ENCODE measurements around the gene HSPA1L.
"Not testable (repeated sequence)": the region's sequence is repeated elsewhere in the genome, so short reads cannot be mapped to it uniquely, and the experiment has no call there.

The HSPA1L gene

DNA sequence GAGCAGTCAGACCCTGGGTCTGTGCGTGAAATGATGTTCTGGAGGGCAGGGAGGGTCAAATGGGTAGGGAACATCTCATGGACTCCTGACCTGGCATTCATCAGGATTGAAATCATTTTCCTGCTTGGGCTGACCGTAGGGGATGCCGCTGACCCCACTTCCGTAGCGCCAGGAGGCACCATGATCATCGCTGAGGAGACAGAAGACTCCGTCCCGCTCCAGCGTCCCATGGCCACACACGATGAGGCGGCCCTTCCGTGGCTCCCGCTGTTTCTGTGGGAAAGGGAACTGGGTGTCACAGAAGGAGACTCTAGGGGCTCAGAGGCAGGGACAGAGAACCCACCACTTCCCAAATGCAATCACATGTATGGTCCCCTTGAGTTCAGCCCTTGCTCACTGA, 45.3 kb upstream of the HSPA1L start:
- Histone ChIP-seq H3K4me3 (ENCODE audit: insufficient read length, low read depth) (no peak overlapping the region), H3K36me3 (ENCODE audit: insufficient read depth, insufficient read length, low read length) (peaks cover 33% of the 10 kb centered on the region), H3K27me3 (ENCODE audit: insufficient read depth, insufficient read length) (no peaks in the 10 kb centered on the region), H3K4me1 (ENCODE audit: insufficient read depth, insufficient read length) (peaks cover 4% of the 10 kb centered on the region), H3K9ac (ENCODE audit: insufficient read length, low read depth) (no peak overlapping the region), H3K9me3 (ENCODE audit: insufficient read depth, low read length) (peaks cover 4% of the 10 kb centered on the region; the same call in 1 of the 2 replicates)
- no peak for DNase-seq (ENCODE audit: low read depth, low spot score)
- no peak for TF ChIP-seq YY1 (IDR thresholded peaks at IDR 0.05; ENCODE audit: insufficient read depth, insufficient read length)
- no peak for TF ChIP-seq SUZ12 (IDR thresholded peaks at IDR 0.05; ENCODE audit: extremely low read depth, insufficient read depth, insufficient read length)
- no peak for TF ChIP-seq ZNF274 (IDR thresholded peaks at IDR 0.05; ENCODE audit: low read depth, low read length)

DNA sequence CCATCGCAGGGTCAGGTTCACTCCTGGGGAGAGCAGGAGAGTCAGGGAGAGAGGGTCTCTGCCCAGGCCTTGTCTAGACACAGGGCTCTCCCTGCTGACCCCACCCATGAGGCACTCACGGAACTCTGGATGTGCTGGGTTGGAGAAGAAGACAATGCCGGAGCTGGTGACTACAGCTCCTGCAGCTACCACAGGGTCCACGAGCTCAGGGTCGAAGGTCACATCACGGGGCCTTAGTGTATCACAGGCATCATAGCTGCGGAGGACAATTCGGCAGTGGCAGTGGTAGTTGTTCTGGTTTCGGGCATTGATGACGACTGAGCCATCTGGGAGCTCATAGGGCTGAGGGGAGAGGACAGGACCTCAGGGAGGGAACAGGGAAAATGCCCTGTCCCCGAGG, 44.8 kb upstream of the HSPA1L start:
- peaks cover 33% of the 10 kb centered on the region for H3K36me3 ChIP-seq (ENCODE audit: insufficient read depth, insufficient read length, low read length)
- no peak for DNase-seq (ENCODE audit: low read depth, low spot score)
- H3K27me3 ChIP-seq (ENCODE audit: insufficient read depth, insufficient read length): no peaks in the 10 kb centered on the region
- TF ChIP-seq YY1 (IDR thresholded peaks at IDR 0.05; ENCODE audit: insufficient read depth, insufficient read length): no peak
- no peak for TF ChIP-seq ZNF274 (IDR thresholded peaks at IDR 0.05; ENCODE audit: low read depth, low read length)
- TF ChIP-seq SUZ12 (IDR thresholded peaks at IDR 0.05; ENCODE audit: extremely low read depth, insufficient read depth, insufficient read length): no peak
- no peak overlapping the region for H3K4me3 ChIP-seq (ENCODE audit: insufficient read length, low read depth)
- peaks cover 4% of the 10 kb centered on the region for H3K4me1 ChIP-seq (ENCODE audit: insufficient read depth, insufficient read length)
- H3K9me3 ChIP-seq (ENCODE audit: insufficient read depth, low read length): peaks cover 6% of the 10 kb centered on the region; the same call in 1 of the 2 replicates
- H3K9ac ChIP-seq (ENCODE audit: insufficient read length, low read depth): no peak overlapping the region

DNA sequence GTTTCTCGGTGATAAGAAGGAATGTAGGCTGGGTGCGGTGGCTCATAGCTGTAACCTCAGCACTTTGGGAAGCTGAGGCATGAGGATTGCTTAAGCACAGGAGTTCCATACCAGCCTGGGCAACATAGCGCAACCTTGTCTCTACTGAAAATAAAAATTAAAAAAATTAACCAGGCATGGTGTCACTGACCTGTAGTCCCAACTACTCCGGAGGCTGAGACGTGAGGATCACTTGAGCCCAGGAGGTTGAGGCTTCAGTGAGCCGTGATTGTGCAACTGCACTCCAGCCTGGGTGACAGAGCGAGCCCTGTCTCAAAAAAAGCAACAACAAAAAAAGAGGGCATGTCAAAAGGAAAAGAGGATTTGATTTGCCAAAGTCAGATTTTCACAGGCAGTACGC, 43.6 kb upstream of the HSPA1L start:
- H3K9ac ChIP-seq (ENCODE audit: insufficient read length, low read depth): no peak overlapping the region
- peaks cover 33% of the 10 kb centered on the region for H3K36me3 ChIP-seq (ENCODE audit: insufficient read depth, insufficient read length, low read length)

DNA sequence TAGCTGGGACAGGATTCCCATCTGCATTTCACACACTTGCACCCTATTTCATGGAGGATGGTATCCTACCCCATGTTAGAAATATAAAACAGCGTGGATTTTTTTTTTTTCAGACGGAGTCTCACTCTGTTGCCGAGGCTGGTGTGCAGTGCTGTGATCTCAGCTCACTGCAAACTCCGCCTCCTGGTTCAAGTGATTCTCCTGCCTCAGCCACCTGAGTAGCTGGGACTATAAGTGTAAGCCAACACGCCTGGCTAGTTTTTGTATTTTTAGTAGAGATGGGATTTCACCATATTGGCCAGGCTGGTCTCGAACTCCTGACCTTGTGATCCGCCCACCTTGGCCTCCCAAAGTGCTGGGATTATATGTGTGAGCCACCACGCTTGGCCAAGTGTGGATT, 42.7 kb upstream of the HSPA1L start:
- not testable (repeated sequence) for H3K4me1 ChIP-seq (ENCODE audit: insufficient read depth, insufficient read length); DNase-seq (ENCODE audit: low read depth, low spot score); H3K27me3 ChIP-seq (ENCODE audit: insufficient read depth, insufficient read length); H3K4me3 ChIP-seq (ENCODE audit: insufficient read length, low read depth); H3K9ac ChIP-seq (ENCODE audit: insufficient read length, low read depth); H3K9me3 ChIP-seq (ENCODE audit: insufficient read depth, low read length)
- H3K36me3 ChIP-seq (ENCODE audit: insufficient read depth, insufficient read length, low read length): peaks cover 33% of the 10 kb centered on the region

More for the DNA sequence above, 43.6 kb upstream of the HSPA1L start:
- no peak for TF ChIP-seq YY1 (IDR thresholded peaks at IDR 0.05; ENCODE audit: insufficient read depth, insufficient read length)
- TF ChIP-seq SUZ12 (IDR thresholded peaks at IDR 0.05; ENCODE audit: extremely low read depth, insufficient read depth, insufficient read length): no peak
- TF ChIP-seq ZNF274 (IDR thresholded peaks at IDR 0.05; ENCODE audit: low read depth, low read length): no peak
- H3K27me3 ChIP-seq (ENCODE audit: insufficient read depth, insufficient read length): no peaks in the 10 kb centered on the region
- no peak for DNase-seq (ENCODE audit: low read depth, low spot score)
- no peak overlapping the region for H3K4me3 ChIP-seq (ENCODE audit: insufficient read length, low read depth)
- peaks cover 6% of the 10 kb centered on the region; the same call in 1 of the 2 replicates for H3K9me3 ChIP-seq (ENCODE audit: insufficient read depth, low read length)
- peaks cover 1% of the 10 kb centered on the region for H3K4me1 ChIP-seq (ENCODE audit: insufficient read depth, insufficient read length)

DNA sequence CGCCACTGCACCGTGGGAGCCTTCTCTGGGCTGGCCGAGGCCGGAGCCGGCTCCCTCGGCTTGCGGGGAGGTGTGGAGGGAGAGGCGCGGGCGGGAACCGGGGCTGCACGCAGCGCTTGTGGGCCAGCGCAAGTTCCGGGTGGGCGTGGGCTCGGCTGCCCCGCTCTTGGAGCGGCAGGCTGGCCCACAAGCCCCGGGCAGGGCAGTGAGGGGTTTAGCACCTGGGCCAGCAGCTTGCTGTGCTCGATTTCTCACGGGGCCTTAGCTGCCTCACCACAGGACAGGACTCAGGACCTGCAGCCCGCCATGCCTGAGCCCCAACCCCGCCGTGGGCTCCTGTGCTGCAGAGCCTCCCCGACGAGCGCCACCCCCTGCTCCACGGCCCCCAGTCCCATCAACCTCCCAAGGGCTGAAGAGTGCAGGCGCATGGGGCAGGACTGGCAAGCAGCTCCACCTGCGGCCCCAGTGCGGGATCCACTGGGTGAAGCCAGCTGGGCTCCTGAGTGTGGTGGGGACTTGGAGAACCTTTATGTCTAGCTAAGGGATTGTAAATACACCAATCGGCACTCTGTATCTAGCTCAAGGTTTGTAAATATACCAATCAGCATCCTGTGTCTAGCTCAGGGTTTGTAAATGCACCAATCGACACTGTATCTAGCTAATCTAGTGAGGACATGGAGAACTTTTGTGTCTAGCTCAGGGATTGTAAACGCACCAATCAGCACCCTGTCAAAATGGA, 37.1 kb upstream of the HSPA1L start:
- not testable (repeated sequence) for H3K4me1 ChIP-seq (ENCODE audit: insufficient read depth, insufficient read length); H3K4me3 ChIP-seq (ENCODE audit: insufficient read length, low read depth); H3K36me3 ChIP-seq (ENCODE audit: insufficient read depth, insufficient read length, low read length); H3K9ac ChIP-seq (ENCODE audit: insufficient read length, low read depth); DNase-seq (ENCODE audit: low read depth, low spot score); H3K27me3 ChIP-seq (ENCODE audit: insufficient read depth, insufficient read length)
- H3K9me3 ChIP-seq (ENCODE audit: insufficient read depth, low read length): peaks cover 18% of the 10 kb centered on the region; the same call in 1 of the 2 replicates

DNA sequence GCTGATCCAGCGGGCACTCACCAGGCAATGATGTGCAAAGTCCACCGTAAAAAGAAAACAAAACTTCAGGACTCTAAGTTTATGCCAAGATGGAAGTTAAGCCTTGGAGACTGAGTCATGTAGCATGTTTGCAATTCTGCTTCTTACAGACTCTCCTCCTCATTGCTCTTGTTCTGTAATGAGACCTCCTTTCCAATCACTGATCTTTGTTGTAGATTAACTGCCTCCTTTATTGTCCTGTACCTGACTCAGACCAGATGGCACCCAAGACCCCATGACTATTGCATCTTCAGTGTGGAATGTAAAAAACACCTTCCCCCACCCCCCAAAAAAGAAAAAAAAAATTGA, 36.4 kb upstream of the HSPA1L start:
- DNase-seq (ENCODE audit: low read depth, low spot score): no peak
- TF ChIP-seq SUZ12 (IDR thresholded peaks at IDR 0.05; ENCODE audit: extremely low read depth, insufficient read depth, insufficient read length) (no peak), ZNF274 (IDR thresholded peaks at IDR 0.05; ENCODE audit: low read depth, low read length) (no peak), YY1 (IDR thresholded peaks at IDR 0.05; ENCODE audit: insufficient read depth, insufficient read length) (no peak)
- Histone ChIP-seq H3K9me3 (ENCODE audit: insufficient read depth, low read length) (peaks cover 18% of the 10 kb centered on the region; the same call in 1 of the 2 replicates), H3K9ac (ENCODE audit: insufficient read length, low read depth) (no peak overlapping the region), H3K27me3 (ENCODE audit: insufficient read depth, insufficient read length) (no peaks in the 10 kb centered on the region), H3K4me3 (ENCODE audit: insufficient read length, low read depth) (no peak overlapping the region), H3K36me3 (ENCODE audit: insufficient read depth, insufficient read length, low read length) (no peaks in the 10 kb centered on the region), H3K4me1 (ENCODE audit: insufficient read depth, insufficient read length) (no peaks in the 10 kb centered on the region)

DNA sequence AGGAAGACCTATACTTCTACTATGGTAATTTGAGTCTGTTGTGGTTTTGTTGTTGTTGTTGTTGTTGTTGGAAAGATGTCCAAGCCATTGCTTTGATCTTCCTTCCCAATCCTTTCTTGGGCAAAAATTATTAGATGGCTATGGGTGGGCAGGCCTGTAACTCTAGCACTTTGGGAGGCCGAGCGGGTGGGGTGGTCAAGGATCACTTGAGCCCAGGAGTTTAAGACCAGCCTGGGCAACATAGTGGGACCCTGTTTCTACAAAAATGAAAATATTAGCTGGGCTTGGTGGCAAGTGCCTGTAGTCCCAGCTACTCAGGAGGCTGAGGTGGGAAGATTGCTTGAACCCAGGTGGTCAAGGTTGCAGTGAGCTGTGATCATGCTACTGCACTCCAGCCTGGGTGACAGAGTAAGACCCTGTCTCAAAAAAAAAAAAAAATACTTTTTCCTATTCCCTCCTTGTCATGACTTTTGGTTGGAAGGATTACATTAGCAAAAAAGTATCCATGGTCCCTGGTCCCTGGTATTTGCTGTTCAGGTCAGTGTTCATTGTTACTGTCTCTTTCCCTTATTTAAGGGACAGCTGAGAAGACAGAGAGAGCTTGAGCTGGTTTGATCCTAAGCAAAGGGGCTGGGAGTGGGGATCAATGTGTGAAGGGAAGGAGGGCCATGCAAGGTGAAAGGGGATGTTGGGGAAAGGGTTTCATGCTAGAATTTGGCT, 35.8 kb upstream of the HSPA1L start:
- Histone ChIP-seq H3K9ac (ENCODE audit: insufficient read length, low read depth) (no peak overlapping the region), H3K27me3 (ENCODE audit: insufficient read depth, insufficient read length) (no peaks in the 10 kb centered on the region), H3K4me1 (ENCODE audit: insufficient read depth, insufficient read length) (no peaks in the 10 kb centered on the region), H3K9me3 (ENCODE audit: insufficient read depth, low read length) (peaks cover 18% of the 10 kb centered on the region; the same call in 1 of the 2 replicates), H3K36me3 (ENCODE audit: insufficient read depth, insufficient read length, low read length) (no peaks in the 10 kb centered on the region), H3K4me3 (ENCODE audit: insufficient read length, low read depth) (no peak overlapping the region)
- DNase-seq (ENCODE audit: low read depth, low spot score): no peak
- TF ChIP-seq YY1 (IDR thresholded peaks at IDR 0.05; ENCODE audit: insufficient read depth, insufficient read length): no peak
- TF ChIP-seq SUZ12 (IDR thresholded peaks at IDR 0.05; ENCODE audit: extremely low read depth, insufficient read depth, insufficient read length): no peak
- no peak for TF ChIP-seq ZNF274 (IDR thresholded peaks at IDR 0.05; ENCODE audit: low read depth, low read length)

All from NT2/D1 (cell line).